Stimulated activated CD4-positive, alpha-beta T cell treated with anti-CD3 and anti-CD28 coated beads, Interleukin-2, amount 100 ng/mL, for 24 hours (primary cell): ENCODE data around the gene ATRIP.
"Not testable (repeated sequence)": the region's sequence is repeated elsewhere in the genome, so short reads cannot be mapped to it uniquely, and the experiment has no call there.

Experiments used
- DNase-seq, 2 donors: peaks; one replicate each; pipeline ENCODE4 v3.0.0-alpha.2; 2020

ATRIP gene

GRCh38 chr3:48470286-48470685 is 23.7 kb downstream of the ATRIP start:
- no peak for DNase-seq

- DNase-seq, result no peak
These were observed 26.1 kb downstream of the ATRIP start for GRCh38 chr3:48472673-48472922.

GRCh38 chr3:48472923-48473616 is 26.5 kb downstream of the ATRIP start:
- peak; percentile 94 to 96 for DNase-seq

- no peak for DNase-seq
These were observed 27.0 kb downstream of the ATRIP start for GRCh38 chr3:48473617-48473952.

- not testable (repeated sequence) for DNase-seq
These were observed 27.5 kb downstream of the ATRIP start for GRCh38 chr3:48474031-48474430.

GRCh38 chr3:48474619-48475018 is 28.1 kb downstream of the ATRIP start:
- DNase-seq, result no peak

- DNase-seq, result no peak
These were observed 28.7 kb downstream of the ATRIP start for GRCh38 chr3:48475188-48475587.

- DNase-seq, result no peak
These were observed 30.0 kb downstream of the ATRIP start for GRCh38 chr3:48476426-48477053.

GRCh38 chr3:48477959-48478520 is 31.5 kb downstream of the ATRIP start:
- no peak for DNase-seq

- peak; percentile 44 to 52 for DNase-seq
These were observed 32.4 kb downstream of the ATRIP start for GRCh38 chr3:48478626-48479555.

- not testable (repeated sequence) for DNase-seq
These were observed 34.4 kb downstream of the ATRIP start for GRCh38 chr3:48480891-48481290.

GRCh38 chr3:48482822-48483221 is 36.3 kb downstream of the ATRIP start:
- not testable (repeated sequence) for DNase-seq

- no peak for DNase-seq
These were observed 40.4 kb downstream of the ATRIP start for GRCh38 chr3:48486952-48487351.

GRCh38 chr3:48492461-48493202 is 46.1 kb downstream of the ATRIP start:
- DNase-seq, result no peak

GRCh38 chr3:48493203-48493501 is 46.6 kb downstream of the ATRIP start:
- no peak for DNase-seq

GRCh38 chr3:48500656-48501055 is 54.1 kb downstream of the ATRIP start:
- no peak for DNase-seq

GRCh38 chr3:48501196-48501595 is 54.7 kb downstream of the ATRIP start:
- DNase-seq, result no peak

- DNase-seq, result no peak
These were observed 55.6 kb downstream of the ATRIP start for GRCh38 chr3:48502121-48502520.

GRCh38 chr3:48502728-48503168 is 56.2 kb downstream of the ATRIP start:
- DNase-seq, result no peak

GRCh38 chr3:48503401-48504050 is 57.0 kb downstream of the ATRIP start:
- no peak for DNase-seq

GRCh38 chr3:48504051-48504946 is 57.8 kb downstream of the ATRIP start, which contains the start of gene SHISA5:
TSS of gene SHISA5 (minus strand) at chr3:48504174. CDS start at chr3:48504094, 80 bp downstream.
- DNase-seq, result peak; percentile 61 to 72
